SKM-1 treated with dmso at 0.1 percent for 144 hours (cell line): ENCODE measurements around the gene ACP7.
"Not testable (repeated sequence)": the region's sequence is repeated elsewhere in the genome, so short reads cannot be mapped to it uniquely, and the experiment has no call there.

ENCODE experiments used
- DNase-seq: peaks from one replicate; lab custom pipeline; 2025; ENCODE audit not compliant: unreplicated experiment; lab: John Stamatoyannopoulos, UW

Gene ACP7

DNA sequence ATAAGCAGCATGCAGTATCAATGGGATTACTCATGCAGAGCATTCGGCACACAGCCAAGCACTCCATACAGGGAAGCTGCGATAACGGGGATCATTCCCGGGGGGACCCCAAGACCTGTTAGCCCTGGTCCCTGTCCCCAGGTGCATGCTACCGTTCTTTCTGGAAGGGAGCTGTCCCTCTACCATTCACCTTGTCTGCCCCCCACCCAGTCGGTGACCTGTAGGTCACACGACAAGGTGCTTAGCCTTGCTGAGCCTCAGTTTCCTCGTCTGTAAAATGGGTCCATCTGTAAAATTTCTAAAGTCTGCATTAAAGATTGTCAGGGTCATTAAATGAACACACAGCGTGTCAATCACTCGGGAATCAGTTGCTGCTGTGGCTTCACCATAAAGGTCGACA is 6.8 kb upstream of the ACP7 start:
- DNase-seq: no peak

DNA sequence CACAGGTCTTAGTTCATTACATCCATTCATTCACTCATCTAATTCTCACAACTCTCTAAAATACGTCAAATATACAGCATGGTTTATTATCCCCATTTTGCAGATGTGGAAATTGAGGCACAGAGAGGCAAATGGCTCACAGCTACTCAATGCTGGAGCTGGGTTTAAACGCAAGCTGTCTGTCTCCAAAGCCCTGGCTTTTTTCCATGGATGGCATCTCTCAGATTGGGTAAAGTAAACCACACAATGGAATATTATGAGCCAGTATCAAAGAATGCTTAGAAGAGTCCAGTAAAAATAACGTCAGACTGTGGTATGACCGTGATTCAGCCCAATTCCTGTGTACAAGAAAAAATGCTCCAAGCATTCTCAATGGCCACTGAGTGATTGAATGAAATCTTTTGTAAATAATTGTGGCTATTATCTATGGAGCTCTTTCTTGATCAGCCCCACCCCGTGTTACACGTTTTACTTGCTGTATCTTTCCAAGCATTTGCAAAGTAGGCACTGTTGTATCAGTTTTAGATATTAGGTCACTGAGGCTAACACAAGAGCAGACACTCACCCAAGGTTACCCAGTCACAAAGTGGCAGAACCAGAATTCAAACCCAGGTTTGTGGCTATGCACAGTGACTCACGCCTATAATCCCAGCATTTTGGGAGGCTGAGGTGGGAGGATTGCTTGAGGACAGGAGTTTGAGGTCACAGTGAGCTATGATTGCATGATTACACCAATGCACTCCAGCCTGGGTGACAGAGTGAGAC is 5.5 kb upstream of the ACP7 start:
- no peak for DNase-seq

DNA sequence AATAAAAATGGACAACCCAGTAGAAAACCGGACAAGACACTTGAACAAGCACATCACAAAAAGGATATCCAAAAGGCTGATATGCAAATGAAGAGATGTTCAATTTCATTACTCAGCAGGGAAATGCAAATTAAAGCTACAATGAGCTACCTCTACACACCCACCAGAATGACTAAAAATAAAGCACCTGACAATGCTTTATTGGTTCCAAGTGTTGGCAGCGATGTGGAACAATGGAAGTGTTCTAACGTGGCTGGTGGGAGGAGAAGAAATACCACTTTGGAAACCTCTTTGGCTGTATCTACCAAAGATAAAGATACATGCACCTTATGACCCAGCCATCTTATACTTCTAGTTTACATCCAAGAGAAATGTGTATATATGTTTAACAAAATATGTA is 3.7 kb upstream of the ACP7 start:
- no peak for DNase-seq

DNA sequence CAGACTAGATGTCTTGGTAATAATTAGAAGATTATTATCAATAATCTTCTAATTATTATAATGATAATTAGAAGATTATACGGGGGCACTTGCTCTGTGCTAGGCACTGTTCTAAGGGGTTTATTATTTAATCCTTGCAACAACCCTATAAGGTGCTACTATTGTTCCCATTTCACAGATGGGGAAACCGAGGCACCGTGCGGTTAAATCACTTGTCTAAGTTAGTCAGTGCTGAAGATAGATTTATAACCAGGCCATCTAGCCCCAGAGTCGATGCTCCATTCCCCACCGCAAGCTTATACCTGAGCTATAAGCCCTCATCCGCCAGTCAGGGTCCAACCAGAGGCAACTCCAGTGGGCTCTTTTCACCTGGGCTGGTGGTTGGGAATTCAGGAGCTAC is 2.0 kb upstream of the ACP7 start:
- DNase-seq: no peak

DNA sequence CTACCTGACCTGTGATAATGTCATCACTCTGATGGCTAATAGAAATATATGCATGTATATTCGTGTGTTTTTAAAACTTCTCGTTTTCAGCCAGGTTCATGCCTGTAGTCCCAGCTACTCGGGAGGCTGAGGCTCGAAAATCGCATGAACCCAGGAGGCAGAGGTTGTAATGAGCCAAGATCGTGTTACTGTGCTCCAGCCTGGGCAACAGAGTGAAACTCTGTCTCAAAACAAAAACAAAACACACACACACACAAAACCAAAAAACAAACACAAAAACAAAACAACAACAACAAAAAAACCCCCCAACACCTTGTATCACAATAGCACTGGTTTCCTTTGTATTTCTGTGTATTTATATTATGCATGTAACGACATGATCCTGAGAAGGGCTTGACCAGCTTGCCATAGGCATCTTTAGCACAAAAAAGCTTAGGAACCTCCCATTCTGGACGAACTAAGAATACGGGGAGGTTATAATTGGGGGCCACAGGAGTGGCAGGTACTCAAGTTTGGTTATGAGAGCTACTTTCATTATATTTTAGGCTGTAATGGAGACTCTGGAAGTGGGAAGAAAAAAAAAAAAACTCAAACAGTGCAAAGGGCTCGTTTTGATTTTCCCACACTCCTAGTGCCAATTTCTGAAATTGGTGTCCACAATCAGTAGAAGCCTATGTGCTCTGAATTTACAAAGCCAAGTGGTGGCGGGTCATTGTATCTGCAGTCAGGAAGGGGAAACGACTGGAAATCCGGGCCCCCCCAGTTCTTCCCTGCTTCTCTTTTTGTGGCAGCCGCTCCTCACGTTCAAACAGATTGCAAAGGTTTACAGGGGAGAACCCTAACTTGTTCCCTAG is 1.2 kb upstream of the ACP7 start:
- DNase-seq: no peak

DNA sequence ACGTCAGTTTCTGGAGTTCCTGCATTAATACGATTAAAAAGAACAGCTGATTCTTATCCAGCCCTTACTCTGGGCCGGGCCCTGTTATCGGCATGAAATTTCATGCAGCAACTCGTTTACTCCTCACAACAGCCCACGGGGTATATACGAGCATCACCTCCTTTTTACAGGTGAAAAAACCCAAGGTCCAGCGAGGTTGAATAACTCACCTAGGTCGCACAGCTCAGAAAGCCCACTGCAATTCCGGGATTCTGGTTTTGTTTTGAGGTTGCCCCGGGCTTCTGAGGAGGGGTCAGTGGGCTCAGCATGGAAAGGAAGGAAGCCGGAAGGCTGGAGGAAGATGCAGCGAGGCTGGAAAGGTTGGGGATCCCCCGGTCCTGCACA is 577 bp upstream of the ACP7 start:
- DNase-seq: no peak

DNA sequence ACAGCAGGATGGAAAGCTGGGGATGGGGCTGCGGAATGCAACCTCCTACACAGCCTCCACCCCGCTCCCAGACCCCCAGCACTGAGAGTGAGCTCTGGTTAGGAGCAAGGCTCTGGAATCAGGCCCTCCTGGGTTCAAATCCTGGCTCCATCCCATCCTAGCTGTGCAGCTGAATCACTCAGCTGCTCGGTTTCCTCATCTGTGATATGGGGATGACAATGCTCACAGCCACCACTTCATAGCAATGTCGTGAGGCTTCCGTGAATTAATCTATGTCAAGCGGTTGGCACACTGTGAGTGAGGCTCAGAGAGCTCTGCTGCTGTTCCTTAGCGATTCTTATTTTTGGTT is 538 bp downstream of the ACP7 start:
- DNase-seq: no peak

DNA sequence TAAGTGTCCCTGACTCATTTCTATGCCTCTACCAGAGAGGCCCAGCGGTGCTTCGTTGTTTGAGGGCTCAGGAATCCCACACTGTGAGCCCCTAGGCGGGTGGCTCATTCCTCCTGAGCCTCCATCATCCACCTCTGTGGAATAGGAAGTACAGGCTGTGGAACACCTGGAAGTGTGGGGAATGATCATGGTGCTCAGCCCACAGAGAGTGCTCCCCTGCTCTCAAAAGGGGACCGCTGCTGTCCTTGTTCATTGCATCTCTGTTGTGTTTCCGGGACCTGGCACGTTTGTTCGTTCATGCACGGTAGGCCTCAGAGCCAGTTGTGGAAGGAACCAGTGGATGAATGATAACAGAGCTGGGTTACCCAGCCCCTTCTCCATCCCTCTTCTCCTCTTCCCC is 1.2 kb downstream of the ACP7 start:
- DNase-seq: no peak

DNA sequence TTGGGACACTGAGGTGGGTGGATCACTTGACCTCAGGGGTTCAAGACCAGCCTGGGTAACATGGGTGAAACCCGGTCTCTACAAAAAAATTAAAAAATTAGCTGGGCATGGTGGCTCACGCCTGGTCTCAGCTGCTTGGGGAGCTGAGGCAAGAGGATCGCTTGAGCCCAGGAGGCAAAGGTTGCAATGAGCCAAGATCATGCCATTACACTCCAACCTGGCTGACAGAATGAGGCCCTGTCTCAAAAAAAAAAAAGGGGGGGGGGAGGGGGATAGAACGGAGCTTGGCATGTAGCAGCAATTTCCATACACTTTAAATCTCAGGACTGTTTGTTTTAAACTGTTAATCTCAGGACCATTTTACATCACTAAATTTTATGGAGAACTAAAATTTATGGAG is 2.2 kb downstream of the ACP7 start:
- no peak for DNase-seq

DNA sequence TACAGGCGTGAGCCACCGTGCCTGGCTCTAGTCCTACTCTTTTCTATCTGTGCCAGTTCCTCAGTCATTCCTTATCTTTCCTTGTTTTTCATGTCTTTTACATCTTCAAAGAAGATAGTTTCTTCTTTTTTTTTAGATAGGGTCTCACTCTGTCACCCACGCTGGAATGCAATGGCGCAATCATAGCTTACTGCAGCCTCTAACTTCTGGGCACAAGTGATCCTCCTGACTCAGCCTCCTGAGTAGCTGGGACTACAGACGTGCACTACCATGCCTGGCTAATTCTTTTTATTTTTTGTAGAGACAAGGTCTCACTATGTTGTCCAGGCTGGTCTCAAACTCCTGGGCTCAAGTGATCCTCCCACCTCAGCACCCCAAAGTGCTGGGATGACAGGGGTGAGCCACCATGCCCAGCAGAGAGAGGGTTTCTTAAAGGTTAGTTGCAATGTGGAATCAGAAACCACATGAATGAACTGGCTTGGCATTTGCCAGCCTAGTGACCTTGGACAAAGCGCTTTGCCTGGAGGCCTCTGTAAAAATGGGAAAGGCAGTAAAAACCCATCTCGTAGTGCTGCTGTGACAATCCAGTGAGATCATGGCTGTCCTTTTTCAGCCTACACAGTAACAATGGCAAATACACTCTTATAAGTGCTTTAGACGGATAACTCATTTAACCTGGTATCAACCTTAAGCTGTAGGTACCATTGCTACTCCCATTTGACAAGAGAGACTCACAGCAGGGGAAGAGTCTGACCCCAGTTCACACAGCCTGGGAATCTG is 3.9 kb downstream of the ACP7 start:
- DNase-seq: no peak

DNA sequence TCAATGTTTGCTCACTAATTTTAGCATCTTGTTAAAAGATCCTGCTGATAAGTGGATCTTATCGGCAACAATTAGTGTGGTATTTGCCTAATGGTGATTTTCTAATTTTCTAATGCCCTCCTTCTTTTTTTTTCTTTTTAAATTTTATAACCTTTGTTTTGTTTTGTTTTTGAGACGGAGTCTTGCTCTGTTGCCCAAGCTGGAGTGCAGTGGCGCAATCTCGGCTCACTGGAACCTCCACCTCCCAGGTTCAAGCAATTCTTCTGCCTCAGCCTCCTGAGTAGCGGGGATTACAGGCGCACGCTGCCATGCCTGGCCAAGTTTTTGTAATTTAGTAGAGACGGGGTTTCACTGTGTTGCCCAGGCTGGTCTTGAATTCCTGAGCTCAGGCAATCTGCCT is 5.8 kb downstream of the ACP7 start:
- not testable (repeated sequence) for DNase-seq

DNA sequence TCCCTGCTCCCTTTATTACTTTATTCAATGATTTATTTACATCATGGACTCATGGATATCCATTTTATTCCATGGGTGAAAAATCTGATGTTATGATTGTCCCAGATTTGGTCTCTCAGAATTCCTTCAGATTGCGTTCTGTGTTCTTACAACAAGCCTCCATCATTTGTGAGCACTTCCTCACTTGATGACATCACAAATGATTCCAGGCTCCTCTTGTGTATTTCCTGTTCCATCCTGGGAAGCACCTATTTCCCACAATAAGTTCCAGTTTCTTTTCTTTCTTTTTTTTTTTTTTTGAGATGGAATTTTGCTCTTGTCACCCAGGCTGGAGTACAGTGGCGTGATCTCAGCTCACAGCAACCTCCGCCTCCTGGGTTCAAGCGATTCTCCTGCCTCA is 6.7 kb downstream of the ACP7 start:
- no peak for DNase-seq

DNA sequence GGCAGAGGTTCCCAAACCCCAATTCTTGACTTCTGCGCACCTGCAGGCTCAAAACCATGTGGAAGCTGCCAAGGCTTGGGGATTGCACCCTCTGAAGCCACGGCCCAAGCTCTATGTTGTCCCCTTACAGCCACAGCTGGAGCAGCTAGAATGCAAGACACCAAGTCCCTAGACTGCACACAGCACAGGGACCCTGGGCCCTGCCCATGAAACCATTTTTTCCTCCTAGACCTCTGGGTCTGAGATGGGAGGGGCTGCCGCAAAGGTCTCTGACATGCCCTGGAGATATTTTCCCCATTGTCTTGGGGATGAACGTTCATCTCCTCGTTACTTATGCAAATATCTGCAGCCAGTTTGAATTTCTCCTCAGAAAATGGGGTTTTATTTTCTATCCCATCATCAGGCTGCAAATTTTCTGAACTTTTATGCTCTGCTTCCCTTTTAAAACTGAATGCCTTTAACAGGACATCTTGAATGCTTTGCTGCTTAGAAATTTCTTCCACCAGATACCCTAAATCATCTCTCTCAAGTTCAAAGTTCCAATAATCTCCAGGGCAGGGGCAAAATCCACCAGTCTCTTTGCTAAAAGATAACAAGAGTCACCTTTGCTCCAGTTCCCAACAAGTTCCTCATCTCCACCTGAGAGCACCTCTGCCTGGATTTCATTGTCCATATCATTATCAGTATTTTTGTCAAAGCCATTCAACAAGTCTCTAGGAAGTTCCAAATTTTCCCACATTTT is 11.8 kb downstream of the ACP7 start:
- not testable (repeated sequence) for DNase-seq

DNA sequence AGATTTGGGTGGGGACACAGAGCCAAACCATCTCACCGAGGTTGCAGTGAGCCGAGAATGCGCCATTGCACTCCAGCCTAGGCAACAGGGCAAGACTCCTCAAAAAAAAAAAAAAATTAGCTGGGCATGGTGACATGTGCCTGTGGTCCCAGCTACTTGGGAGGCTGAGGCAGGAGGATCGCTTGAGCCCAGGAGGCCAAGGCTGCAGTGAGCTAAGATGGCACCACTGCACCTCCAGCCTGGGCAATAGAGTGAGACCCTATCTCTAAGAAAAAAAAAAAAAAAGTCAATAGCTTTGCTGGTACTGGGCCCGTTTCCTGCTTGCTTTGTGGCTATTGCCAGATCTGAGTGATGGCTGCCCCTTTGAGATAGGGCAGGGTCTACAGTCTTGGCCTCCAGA is 13.1 kb downstream of the ACP7 start:
- DNase-seq: no peak

DNA sequence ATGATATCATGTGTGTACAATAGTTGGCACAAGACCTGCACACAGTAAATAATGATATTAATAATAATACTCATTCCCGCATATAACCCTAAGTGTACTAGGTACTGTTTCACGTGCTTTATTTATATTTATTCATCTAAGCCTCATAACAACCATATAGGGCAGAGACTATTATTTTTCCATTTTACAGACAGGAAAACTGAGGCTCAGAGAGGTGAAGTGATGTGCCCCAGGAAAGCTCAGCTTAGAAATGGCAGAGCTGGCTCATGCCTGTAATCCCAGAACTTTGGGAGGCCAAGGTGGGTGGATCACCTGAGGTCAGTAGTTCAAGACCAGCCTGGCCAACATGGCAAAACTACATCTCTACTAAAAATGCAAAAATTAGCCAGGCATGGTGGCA is 13.6 kb downstream of the ACP7 start:
- DNase-seq: no peak

DNA sequence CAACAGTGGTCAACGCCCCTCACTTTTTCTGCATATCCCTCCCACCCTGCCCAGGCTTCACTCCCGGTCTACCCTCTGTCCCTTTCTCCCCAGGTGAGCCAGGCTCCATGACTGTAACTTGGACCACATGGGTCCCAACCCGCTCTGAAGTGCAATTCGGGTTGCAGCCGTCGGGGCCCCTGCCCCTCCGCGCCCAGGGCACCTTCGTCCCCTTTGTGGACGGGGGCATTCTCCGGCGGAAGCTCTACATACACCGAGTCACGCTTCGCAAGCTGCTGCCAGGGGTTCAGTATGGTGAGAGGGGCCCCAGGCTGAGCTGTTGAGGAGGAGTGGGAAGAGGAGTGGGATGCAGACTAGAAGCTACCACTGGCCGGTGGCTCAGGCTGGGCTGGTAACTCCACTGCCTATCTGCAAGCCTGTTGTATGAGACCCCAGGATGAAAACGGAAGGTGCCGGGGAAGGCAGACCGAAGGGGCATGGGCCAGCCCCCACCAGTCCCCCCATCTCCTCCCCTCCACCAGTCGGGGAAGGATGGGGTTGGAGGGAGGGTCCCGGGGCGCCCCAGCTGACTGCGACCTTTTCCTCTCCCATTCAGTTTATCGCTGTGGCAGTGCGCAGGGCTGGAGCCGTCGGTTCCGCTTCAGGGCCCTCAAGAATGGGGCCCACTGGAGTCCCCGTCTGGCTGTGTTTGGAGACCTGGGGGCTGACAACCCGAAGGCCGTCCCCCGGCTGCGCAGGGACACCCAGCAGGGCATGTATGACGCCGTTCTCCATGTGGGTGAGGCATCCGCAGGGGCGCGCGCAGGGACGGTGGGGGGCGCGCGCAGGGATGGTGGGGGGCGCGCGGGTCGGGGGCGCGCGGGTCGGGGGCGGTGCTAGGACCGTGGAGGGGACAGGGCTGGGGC is 14.4 kb downstream of the ACP7 start:
- no peak for DNase-seq

DNA sequence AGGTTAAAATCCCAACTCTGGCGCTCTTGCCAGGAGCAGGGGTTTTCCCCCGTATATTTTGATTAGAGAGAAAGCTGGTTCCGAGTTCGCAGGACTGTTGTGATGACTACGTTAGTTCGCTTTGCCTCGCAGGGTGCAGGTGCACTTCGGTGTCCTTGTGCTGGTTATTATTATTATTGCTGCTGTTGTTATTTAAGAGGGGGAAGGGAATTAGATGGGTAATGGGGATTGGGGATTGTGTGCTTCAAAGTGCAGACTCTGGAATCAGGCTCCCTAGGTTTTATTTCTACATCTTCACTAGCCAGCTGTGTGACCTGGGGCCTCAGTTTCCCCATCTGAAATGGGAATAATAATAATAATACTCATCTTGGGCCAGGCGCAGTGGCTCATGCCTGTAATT is 15.2 kb downstream of the ACP7 start:
- no peak for DNase-seq

DNA sequence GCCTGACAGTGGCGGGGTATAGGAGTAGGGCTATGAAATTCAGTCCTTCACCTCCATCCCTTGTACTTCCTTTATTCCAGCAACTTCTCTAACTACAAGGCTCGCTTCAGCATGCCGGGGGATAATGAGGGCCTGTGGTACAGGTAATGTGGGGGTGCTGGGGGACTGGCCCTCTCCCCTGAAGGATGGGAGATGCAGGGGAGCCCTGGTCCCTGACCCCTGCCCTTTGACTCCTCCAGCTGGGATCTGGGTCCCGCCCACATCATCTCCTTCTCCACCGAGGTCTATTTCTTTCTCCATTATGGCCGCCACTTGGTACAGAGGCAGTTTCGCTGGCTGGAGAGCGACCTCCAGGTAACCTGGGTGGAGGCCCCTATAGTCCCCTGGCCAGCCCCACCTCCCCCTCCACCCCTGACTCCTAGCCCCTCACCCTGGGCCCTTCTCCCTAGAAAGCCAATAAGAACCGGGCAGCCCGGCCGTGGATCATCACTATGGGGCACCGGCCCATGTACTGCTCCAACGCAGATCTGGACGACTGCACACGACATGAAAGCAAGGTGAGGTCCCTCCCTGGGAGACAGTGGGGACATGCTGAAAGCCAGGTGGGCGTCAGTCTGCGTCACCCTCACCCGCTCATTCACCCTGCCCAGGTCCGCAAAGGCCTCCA is 16.5 kb downstream of the ACP7 start:
- no peak for DNase-seq

DNA sequence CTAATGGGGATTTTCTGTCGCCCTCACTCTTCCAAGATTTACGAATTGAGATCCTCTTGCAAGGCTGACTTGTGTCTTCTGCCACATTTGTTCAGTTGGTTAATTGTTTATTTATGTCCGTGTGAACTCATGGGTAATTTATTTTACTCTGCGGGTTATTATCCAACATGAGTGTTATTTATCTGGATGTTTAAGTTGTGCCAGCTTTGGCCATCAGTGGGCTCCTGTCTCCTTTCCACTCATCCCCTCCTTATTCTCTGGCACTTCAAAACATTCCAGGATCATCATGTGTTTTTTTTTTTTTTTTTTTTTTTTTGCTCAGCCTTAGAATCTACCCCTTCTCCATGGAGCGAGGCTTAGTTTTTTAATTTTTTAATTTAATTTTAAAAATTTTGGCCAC is 19.0 kb downstream of the ACP7 start:
- no peak for DNase-seq

DNA sequence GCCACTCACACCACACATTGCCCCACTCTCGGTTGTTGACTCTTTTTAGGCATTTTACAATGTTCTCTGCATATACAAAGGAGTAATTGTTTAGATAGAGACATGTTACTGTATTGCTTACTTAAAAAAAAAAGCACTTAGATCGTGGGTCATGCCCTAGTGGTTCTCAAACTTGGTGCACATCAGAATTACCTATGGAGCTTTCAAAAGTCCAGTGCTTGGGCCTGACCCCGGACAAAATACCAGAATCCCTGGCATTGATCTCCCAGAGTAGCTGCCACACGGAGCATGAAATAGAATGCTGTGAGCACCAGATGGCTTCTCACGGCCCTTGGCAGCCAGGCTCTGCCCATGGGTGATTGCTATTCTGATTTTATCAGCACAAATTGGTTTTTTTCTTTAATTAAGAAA is 20.0 kb downstream of the ACP7 start:
- DNase-seq: no peak
